Upper lobe of left lung (tissue), 6 donors: ENCODE data around the gene PJA2. TPM values are rescaled to one million over a fixed set of nuclear protein-coding genes. Genes with fewer than 3 reads are reported as not detected.

Experiments
- ATAC-seq, 2 donors: fragments of 200-7000 bp; cut with Tn5 transposase; one replicate each; pipeline ENCODE4 v1.9.1; 2022; ENCODE audit warnings: mild to moderate bottlenecking in 2 of 2, moderate library complexity in 2 of 2; ENCODE audit not compliant: low FRiP score in 2 of 2
- DNase-seq, 2 donors: peaks; one replicate each; pipeline ENCODE4 v3.0.0-alpha.2; 2019 to 2020
- H3K27ac ChIP-seq, 4 donors: fragments of 200-600 bp; sonication (generic); one replicate each; pipeline ENCODE4 v1.5.1; 2016 to 2019
- H3K27me3 ChIP-seq, 4 donors: fragments of 200-600 bp; sonication (generic); one replicate each; pipeline ENCODE4 v1.5.1; 2017 to 2019
- H3K36me3 ChIP-seq, 4 donors: fragments of 200-600 bp; sonication (generic); one replicate each; pipeline ENCODE4 v1.5.1; 2016 to 2019
- H3K4me1 ChIP-seq, 4 donors: fragments of 200-600 bp; sonication (generic); one replicate each; pipeline ENCODE4 v1.5.1; 2018 to 2019
- H3K4me3 ChIP-seq, 4 donors: fragments of 200-600 bp; sonication (generic); one replicate each; pipeline ENCODE4 v1.5.1; 2017 to 2019; ENCODE audit warnings: mild to moderate bottlenecking in 2 of 4, moderate library complexity in 1 of 4
- H3K9me3 ChIP-seq, 4 donors: fragments of 200-600 bp; sonication (generic); one replicate each; pipeline ENCODE4 v1.5.1; 2018 to 2019
- EP300 ChIP-seq, 4 donors: sonication (generic); formaldehyde crosslinking; IDR thresholded peaks; one replicate each; pipeline ENCODE4 v1.5.1; 2017; ENCODE audit warnings: antibody characterized with exemption in 4 of 4, control low read depth in 2 of 4
- POLR2A ChIP-seq, 4 donors: fragments of 450-650 bp; IDR thresholded peaks; one replicate each; pipeline ENCODE4 v1.5.1; 2016 to 2017; ENCODE audit warnings: antibody characterized with exemption in 4 of 4, mild to moderate bottlenecking in 2 of 4
- POLR2AphosphoS5 ChIP-seq, 2 donors: sonication (generic); formaldehyde crosslinking; IDR thresholded peaks; one replicate each; pipeline ENCODE4 v1.5.1; 2017; ENCODE audit warnings: antibody characterized with exemption in 2 of 2
- WGBS, 2 donors: methylation state at CpG; one replicate each; pipeline ENCODE4 v1.1.5; 2017 to 2018; 5-methylcytosine and 5-hydroxymethylcytosine counted together
- total RNA-seq, 6 donors: library from RNA; depleted of rRNA in 4 of 6; stranded (reverse); fragments of >200 nt in 4 of 6; gene quantifications; one replicate each; pipeline versions ENCODE4 v1.1.0 to v1.2.1, GENCODE V29; 2016 to 2021
- TF ChIP-seq, protein P1 (sequence below), 6 experiments: fragments of 450-650 bp in 4 of 6; fragments of 200-600 bp in 2 of 6; sonication (generic) in 2 of 6; IDR thresholded peaks; one replicate each; pipeline ENCODE4 v1.5.1; 2016 to 2019; ENCODE audit warnings: antibody characterized with exemption in 6 of 6
- donor health status: DM: no; HTN: no; CAD: no; lungs with moderate emphysema.
- donor health status: DM: no; HTN: yes; CAD: no; lungs with severe emphysema.

The PJA2 gene
- total RNA-seq, 6 donors from 2014 or later: 38.0 to 114 (median 78.0) TPM

DNA sequence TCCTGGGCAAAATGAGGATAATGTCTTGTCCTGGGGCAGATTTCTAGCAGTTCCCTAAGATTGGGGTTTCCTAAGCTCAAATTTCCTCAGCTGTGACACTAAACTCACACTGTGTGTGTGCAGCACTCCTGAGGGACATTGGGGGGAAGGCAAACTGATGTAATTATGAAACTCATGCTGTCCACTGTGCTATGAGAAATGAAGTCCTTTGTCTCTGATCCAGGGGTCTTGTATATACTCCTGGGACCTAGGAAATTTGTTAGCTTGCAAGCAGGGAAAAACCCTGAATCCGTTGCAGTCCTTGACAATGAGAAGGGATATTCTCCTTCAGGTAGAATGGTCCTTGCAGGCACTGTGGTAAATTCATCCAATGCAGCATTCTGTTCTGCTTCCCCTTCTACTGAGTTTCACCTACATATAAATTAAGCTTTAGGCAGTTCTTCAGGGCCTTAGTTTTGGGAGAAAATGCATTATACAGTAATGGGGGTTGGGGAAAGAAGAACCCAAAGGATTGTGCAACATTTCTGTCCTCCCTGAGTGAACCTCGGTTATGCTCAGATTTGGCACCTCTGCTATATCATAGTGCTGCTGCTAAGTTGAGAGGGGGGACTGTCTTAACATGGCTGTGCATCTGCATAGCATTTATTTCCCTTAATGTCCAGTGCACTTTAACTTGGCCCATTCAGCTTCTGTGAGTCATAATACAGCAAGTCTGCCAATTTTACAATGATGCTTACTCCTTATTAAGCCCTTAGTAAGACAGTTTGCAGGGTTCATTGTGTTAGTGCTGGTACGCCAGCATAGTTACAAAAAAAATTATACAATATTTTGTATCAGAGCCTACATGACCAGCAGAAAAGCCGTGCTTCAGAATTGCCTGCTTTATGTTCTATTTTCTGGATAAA is 80.2 kb downstream of the PJA2 start:
- TF ChIP-seq EP300 (IDR thresholded peaks at IDR 0.05): no peak
- TF ChIP-seq, protein P1, sequence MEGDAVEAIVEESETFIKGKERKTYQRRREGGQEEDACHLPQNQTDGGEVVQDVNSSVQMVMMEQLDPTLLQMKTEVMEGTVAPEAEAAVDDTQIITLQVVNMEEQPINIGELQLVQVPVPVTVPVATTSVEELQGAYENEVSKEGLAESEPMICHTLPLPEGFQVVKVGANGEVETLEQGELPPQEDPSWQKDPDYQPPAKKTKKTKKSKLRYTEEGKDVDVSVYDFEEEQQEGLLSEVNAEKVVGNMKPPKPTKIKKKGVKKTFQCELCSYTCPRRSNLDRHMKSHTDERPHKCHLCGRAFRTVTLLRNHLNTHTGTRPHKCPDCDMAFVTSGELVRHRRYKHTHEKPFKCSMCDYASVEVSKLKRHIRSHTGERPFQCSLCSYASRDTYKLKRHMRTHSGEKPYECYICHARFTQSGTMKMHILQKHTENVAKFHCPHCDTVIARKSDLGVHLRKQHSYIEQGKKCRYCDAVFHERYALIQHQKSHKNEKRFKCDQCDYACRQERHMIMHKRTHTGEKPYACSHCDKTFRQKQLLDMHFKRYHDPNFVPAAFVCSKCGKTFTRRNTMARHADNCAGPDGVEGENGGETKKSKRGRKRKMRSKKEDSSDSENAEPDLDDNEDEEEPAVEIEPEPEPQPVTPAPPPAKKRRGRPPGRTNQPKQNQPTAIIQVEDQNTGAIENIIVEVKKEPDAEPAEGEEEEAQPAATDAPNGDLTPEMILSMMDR (IDR thresholded peaks at IDR 0.05): no peak
- TF ChIP-seq POLR2AphosphoS5 (IDR thresholded peaks at IDR 0.05): no peak
- WGBS, 2 donors: 79 to 83% methylated on average over 4 of the region's 4 CpGs
- Histone ChIP-seq H3K27me3 (no peaks in the 10 kb centered on the region), H3K4me3 (no peak overlapping the region), H3K4me1 (peaks cover 0 to 5% (median 2%) of the 10 kb centered on the region in 4 donors), H3K9me3 (no peaks in the 10 kb centered on the region), H3K36me3 (peaks cover 0 to 23% (median 8%) of the 10 kb centered on the region in 4 donors), H3K27ac (no peak overlapping the region)
- ATAC-seq: peak in 1 of 2 donors; percentile 67
- no peak for DNase-seq

DNA sequence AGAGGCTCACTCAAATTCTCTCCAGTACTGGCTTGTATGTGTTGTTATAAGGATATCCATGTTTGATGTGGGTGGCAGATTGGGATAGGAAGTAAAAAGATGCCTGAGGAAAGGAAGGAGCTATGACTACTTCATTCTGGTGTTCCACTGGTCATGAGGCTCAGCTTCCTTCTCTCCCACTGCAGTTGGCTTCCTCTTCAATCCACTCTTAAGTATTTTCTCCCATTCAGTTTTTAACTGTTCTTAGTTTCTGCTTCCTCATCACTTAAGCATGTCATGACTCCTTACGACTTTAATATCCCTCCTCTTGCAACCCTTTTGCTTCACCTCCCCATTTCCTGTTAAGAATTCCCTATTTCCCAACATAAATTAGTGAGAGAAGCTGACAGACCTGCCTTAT is 81.1 kb downstream of the PJA2 start:
- Histone ChIP-seq H3K4me1 (peaks cover 0 to 5% (median 2%) of the 10 kb centered on the region in 4 donors), H3K27me3 (no peaks in the 10 kb centered on the region), H3K36me3 (peaks cover 0 to 15% (median 6%) of the 10 kb centered on the region in 4 donors), H3K4me3 (no peak overlapping the region), H3K9me3 (no peaks in the 10 kb centered on the region), H3K27ac (no peak overlapping the region)
- 74 to 89% methylated on average over 1 of the region's 1 CpG for WGBS, 2 donors
- no peak for TF ChIP-seq POLR2A (IDR thresholded peaks at IDR 0.05)
- no peak for TF ChIP-seq EP300 (IDR thresholded peaks at IDR 0.05)
- no peak for TF ChIP-seq POLR2AphosphoS5 (IDR thresholded peaks at IDR 0.05)
- TF ChIP-seq, protein P1 (IDR thresholded peaks at IDR 0.05): no peak
- ATAC-seq (no peak), DNase-seq (no peak)

- Histone ChIP-seq H3K4me1 (peaks cover 0 to 5% (median 2%) of the 10 kb centered on the region in 4 donors), H3K27me3 (no peaks in the 10 kb centered on the region), H3K27ac (no peak overlapping the region), H3K4me3 (no peak overlapping the region), H3K36me3 (peaks cover 0 to 10% (median 4%) of the 10 kb centered on the region in 4 donors), H3K9me3 (no peaks in the 10 kb centered on the region)
- TF ChIP-seq, protein P1 (IDR thresholded peaks at IDR 0.05): no peak
- TF ChIP-seq POLR2A (IDR thresholded peaks at IDR 0.05): no peak
- TF ChIP-seq EP300 (IDR thresholded peaks at IDR 0.05): no peak
- no peak for TF ChIP-seq POLR2AphosphoS5 (IDR thresholded peaks at IDR 0.05)
- ATAC-seq (no peak), DNase-seq (no peak)
- WGBS, 2 donors: 79 to 88% methylated on average over 3 of the region's 3 CpGs
Observed at GRCh38 chr5:109327570-109327969, 82.2 kb downstream of the PJA2 start.

- no peaks in the 10 kb centered on the region for H3K27me3 ChIP-seq
Observed at GRCh38 chr5:109326919-109327318, 82.9 kb downstream of the PJA2 start.

More at GRCh38 chr5:109326919-109327318, 82.9 kb downstream of the PJA2 start:
- 57 to 68% methylated on average over 4 of the region's 4 CpGs for WGBS, 2 donors
- ATAC-seq (no peak), DNase-seq (no peak)
- Histone ChIP-seq H3K4me1 (peaks cover 0 to 5% (median 2%) of the 10 kb centered on the region in 4 donors), H3K27ac (no peak overlapping the region), H3K4me3 (no peak overlapping the region), H3K36me3 (peaks cover 0 to 10% (median 4%) of the 10 kb centered on the region in 4 donors), H3K9me3 (no peaks in the 10 kb centered on the region)
- TF ChIP-seq, protein P1 (IDR thresholded peaks at IDR 0.05): no peak
- TF ChIP-seq EP300 (IDR thresholded peaks at IDR 0.05): no peak
- no peak for TF ChIP-seq POLR2AphosphoS5 (IDR thresholded peaks at IDR 0.05)
- TF ChIP-seq POLR2A (IDR thresholded peaks at IDR 0.05): no peak
